C4-2B (cell line): ENCODE data around the gene PATJ.

Experiments used
- CTCF ChIP-seq: fragments of 450-650 bp; conservative IDR thresholded peaks from 2 replicates; pipeline ENCODE4 v1.5.1; 2017; ENCODE audit warnings: mild to moderate bottlenecking
- ZFX ChIP-seq: fragments of 450-650 bp; IDR thresholded peaks from 2 replicates; pipeline ENCODE4 v1.6.1; 2017

GRCh38 chr1:61784726-61785125, 42.4 kb downstream of the PATJ start:
- TF ChIP-seq CTCF: no peak
- no peak for TF ChIP-seq ZFX
